K562 (cell line): ENCODE results near the gene DNAJC15.

Experiments
- CEBPB ChIP-seq: fragments of 450-650 bp; IDR thresholded peaks from 2 replicates; pipeline ENCODE4 v1.6.1; 2016; ENCODE audit warnings: missing genetic modification characterization, missing compliant biosample characterization
- CTCF ChIP-seq, 3 experiments: IDR thresholded peaks in 2 of 3; conservative IDR thresholded peaks in 1 of 3; 2 replicates each; pipeline ENCODE4 v1.5.1; 2011 to 2012; ENCODE audit warnings: low read length in 3 of 3, mild to moderate bottlenecking in 3 of 3, control low read depth in 2 of 3, improper control_type of control experiment in 1 of 3, inconsistent platforms in 1 of 3, low read depth in 1 of 3, mixed read lengths in 1 of 3, moderate library complexity in 1 of 3; ENCODE audit not compliant: insufficient read depth in 2 of 3
- E2F4 ChIP-seq: sonication (generic); formaldehyde crosslinking; IDR thresholded peaks from 2 replicates; pipeline ENCODE4 v1.8.0; 2022; ENCODE audit warnings: mild to moderate bottlenecking, low read depth, missing genetic modification reagents
- JUNB ChIP-seq: fragments of 450-650 bp; formaldehyde crosslinking; conservative IDR thresholded peaks from 2 replicates; pipeline ENCODE4 v1.4.0; 2020; ENCODE audit warnings: mild to moderate bottlenecking
- RAD21 ChIP-seq, 2 experiments: fragments of 250-450 bp in 1 of 2; fragments of 450-650 bp in 1 of 2; sonication (Bioruptor Pico) in 1 of 2; formaldehyde crosslinking in 1 of 2; IDR thresholded peaks in 1 of 2; conservative IDR thresholded peaks in 1 of 2; 2 replicates each; pipeline versions ENCODE4 v1.4.0 to v1.8.0; 2020 to 2022; ENCODE audit warnings: mild to moderate bottlenecking in 2 of 2, moderate library complexity in 1 of 2

GRCh38 chr13:43072394-43072793 is 49.0 kb downstream of the DNAJC15 start:
- TF ChIP-seq E2F4 (CRISPR knock-in tag) (no peak), CTCF (IDR thresholded peaks at IDR 0.05 in 2 of 3, conservative IDR thresholded peaks at IDR 0.05 in 1 of 3; ENCODE audit: insufficient read depth in 2 of 3, low read depth in 1 of 3, low read length in 3 of 3) (no peak), CEBPB (tag) (peak; percentile 93), RAD21 (CRISPR knock-in tag; conservative IDR thresholded peaks at IDR 0.05 in 1 of 2, IDR thresholded peaks at IDR 0.05 in 1 of 2) (no peak), JUNB (no peak)
